ENCODE measurements around the gene APOBEC3A. TPM values are rescaled to one million over a fixed set of nuclear protein-coding genes. Genes with fewer than 3 reads are reported as not detected.

APOBEC3A gene
- total and polyA plus RNA-seq, 2 donors (not counting 1 experiment from before 2014, with no cell fraction given): 2.8 TPM; not detected in 1

DNA sequence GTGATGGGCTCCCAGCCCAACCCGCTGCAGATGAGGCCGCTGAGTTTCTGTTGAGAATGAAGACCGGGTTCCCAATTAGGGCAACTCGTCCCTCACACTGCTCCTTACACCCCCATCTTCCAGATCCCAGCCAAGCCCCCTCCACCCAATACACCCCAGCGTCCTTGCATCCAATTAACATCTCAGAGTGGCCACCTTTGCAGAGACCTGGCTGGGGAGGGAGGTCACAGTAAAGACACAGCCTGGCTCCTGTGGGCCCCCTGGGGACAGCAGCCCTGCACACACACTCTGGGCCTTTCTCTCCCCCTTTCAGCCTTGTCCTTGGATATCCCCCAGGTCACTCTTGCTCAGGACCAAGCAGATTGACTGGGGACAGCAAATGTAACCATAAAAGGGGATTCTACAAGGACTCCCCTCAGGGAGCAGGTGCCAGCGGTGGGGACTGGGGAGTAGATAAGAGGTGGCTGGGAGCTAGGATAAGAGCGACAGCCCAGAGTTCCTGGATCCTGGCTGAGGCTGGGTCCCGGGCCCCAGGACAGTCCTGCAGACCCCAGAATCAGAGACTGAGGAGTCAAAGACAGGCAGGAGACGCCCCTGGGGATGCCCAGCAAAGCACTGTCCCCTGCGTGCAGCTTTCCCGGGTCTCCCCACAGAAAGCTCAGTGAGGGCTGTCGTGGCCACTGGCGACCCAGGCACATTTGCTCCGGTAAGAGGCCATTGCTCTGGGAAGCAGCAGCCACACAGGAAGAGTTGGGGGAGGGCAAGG, 8.4 kb downstream of the APOBEC3A start:
- no peak overlapping the region for H3K27ac Mint-ChIP-seq
- ATAC-seq (ENCODE audit: low read depth): no peak

DNA sequence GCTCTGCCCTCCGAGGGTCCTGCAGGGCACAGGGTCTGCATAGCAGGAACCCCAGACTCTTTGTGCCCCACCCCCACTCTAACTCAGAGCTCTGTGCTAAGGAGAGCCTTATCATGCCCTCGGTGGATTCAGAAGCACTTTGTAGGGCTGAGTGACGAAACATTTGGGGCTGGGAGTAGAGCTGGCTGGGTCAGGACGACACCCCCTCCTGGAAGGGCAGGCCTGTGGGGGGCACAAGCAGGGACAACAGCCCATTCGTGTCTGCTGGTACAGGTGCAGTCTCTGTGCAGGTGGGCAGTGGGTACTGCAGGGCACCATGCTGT, 8.9 kb downstream of the APOBEC3A start:
- peaks cover 0 to 18% (median 0%) of the 10 kb centered on the region in 4 experiments for H3K27me3 ChIP-seq (replicated peaks in 1 of 4; ENCODE audit: control extremely low read depth in 1 of 4, control insufficient read depth in 3 of 4, insufficient read depth in 4 of 4, low read length in 3 of 4)
- ATAC-seq (ENCODE audit: low read depth): no peak
- WGBS (ENCODE audit: insufficient coverage): 78% methylated on average over 5 of the region's 5 CpGs
- no peaks in the 10 kb centered on the region for H4K20me1 ChIP-seq (ENCODE audit: control insufficient read depth, insufficient read depth, low read length, poor library complexity, severe bottlenecking)
- no peaks in the 10 kb centered on the region for H3K9me3 ChIP-seq (ENCODE audit: control extremely low read depth in 1 of 3, control insufficient read depth in 2 of 3, insufficient read depth in 1 of 3, low read length in 2 of 3)
- no peak for DNase-seq
- peaks cover 10 to 24% of the 10 kb centered on the region in 2 donors for H3K4me1 ChIP-seq (ENCODE audit: control insufficient read depth in 2 of 2, insufficient read depth in 2 of 2, low read length in 2 of 2)
- Mint-ChIP-seq H3K27ac (no peak overlapping the region), H3K9me3 (ENCODE audit: insufficient read depth) (no peaks in the 10 kb centered on the region), H3K27me3 (peaks cover 21% of the 10 kb centered on the region), H3K4me3 (no peak overlapping the region), H3K4me1 (peaks cover 19% of the 10 kb centered on the region)
- ChIA-PET CTCF (interaction anchor here (11.1 kb wide), 1 partner anchor 39 kb away, joined by 133 read pairs; no protein-coding TSS in a partner anchor), POLR2A (no interaction called here)
- TF ChIP-seq, protein P1, sequence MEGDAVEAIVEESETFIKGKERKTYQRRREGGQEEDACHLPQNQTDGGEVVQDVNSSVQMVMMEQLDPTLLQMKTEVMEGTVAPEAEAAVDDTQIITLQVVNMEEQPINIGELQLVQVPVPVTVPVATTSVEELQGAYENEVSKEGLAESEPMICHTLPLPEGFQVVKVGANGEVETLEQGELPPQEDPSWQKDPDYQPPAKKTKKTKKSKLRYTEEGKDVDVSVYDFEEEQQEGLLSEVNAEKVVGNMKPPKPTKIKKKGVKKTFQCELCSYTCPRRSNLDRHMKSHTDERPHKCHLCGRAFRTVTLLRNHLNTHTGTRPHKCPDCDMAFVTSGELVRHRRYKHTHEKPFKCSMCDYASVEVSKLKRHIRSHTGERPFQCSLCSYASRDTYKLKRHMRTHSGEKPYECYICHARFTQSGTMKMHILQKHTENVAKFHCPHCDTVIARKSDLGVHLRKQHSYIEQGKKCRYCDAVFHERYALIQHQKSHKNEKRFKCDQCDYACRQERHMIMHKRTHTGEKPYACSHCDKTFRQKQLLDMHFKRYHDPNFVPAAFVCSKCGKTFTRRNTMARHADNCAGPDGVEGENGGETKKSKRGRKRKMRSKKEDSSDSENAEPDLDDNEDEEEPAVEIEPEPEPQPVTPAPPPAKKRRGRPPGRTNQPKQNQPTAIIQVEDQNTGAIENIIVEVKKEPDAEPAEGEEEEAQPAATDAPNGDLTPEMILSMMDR (IDR thresholded peaks at IDR 0.05): no peak
- TF ChIP-seq EZH2 (IDR thresholded peaks at IDR 0.05; ENCODE audit: borderline replicate concordance, insufficient read depth, low read depth, low read length, poor library complexity, severe bottlenecking): no peak
- no peaks in the 10 kb centered on the region for H3K36me3 ChIP-seq (replicated peaks in 1 of 2; ENCODE audit: control extremely low read depth in 1 of 2, control insufficient read depth in 1 of 2, extremely low read depth in 1 of 2, insufficient read depth in 2 of 2, low read length in 1 of 2)
- H2AFZ ChIP-seq (ENCODE audit: insufficient read depth, low read depth, low read length, poor library complexity, severe bottlenecking): no peak overlapping the region
- H3K27ac ChIP-seq (ENCODE audit: low read length in 2 of 2): no peak overlapping the region
- H3K79me2 ChIP-seq (ENCODE audit: control insufficient read depth, insufficient read depth, low read length): no peaks in the 10 kb centered on the region
- H3K4me2 ChIP-seq (replicated peaks; ENCODE audit: low read depth, low read length, poor library complexity, severe bottlenecking): no peak overlapping the region
- H3K4me3 ChIP-seq (ENCODE audit: control extremely low read depth in 1 of 5, extremely low read depth in 1 of 5, insufficient read depth in 1 of 5, low read depth in 2 of 5, low read length in 4 of 5): no peak overlapping the region
- H3K9ac ChIP-seq (ENCODE audit: low read length): no peak overlapping the region
- intact Hi-C loops (cut with micrococcal nuclease): no loop called here

More for the DNA sequence above, 8.4 kb downstream of the APOBEC3A start:
- no peak overlapping the region for H3K4me3 Mint-ChIP-seq
- no peaks in the 10 kb centered on the region for H3K9me3 Mint-ChIP-seq (ENCODE audit: insufficient read depth)
- no peak for DNase-seq
- TF ChIP-seq, protein P1 (IDR thresholded peaks at IDR 0.05): no peak
- TF ChIP-seq EZH2 (IDR thresholded peaks at IDR 0.05; ENCODE audit: borderline replicate concordance, insufficient read depth, low read depth, low read length, poor library complexity, severe bottlenecking): no peak
- Histone ChIP-seq H3K27me3 (replicated peaks in 1 of 4; ENCODE audit: control extremely low read depth in 1 of 4, control insufficient read depth in 3 of 4, insufficient read depth in 4 of 4, low read length in 3 of 4) (peaks cover 0 to 13% (median 0%) of the 10 kb centered on the region in 4 experiments), H3K36me3 (replicated peaks in 1 of 2; ENCODE audit: control extremely low read depth in 1 of 2, control insufficient read depth in 1 of 2, extremely low read depth in 1 of 2, insufficient read depth in 2 of 2, low read length in 1 of 2) (no peaks in the 10 kb centered on the region), H3K4me3 (ENCODE audit: control extremely low read depth in 1 of 5, extremely low read depth in 1 of 5, insufficient read depth in 1 of 5, low read depth in 2 of 5, low read length in 4 of 5) (no peak overlapping the region), H3K4me2 (replicated peaks; ENCODE audit: low read depth, low read length, poor library complexity, severe bottlenecking) (no peak overlapping the region), H3K9me3 (ENCODE audit: control extremely low read depth in 1 of 3, control insufficient read depth in 2 of 3, insufficient read depth in 1 of 3, low read length in 2 of 3) (no peaks in the 10 kb centered on the region), H3K27ac (ENCODE audit: low read length in 2 of 2) (no peak overlapping the region), H2AFZ (ENCODE audit: insufficient read depth, low read depth, low read length, poor library complexity, severe bottlenecking) (no peak overlapping the region), H3K4me1 (ENCODE audit: control insufficient read depth in 2 of 2, insufficient read depth in 2 of 2, low read length in 2 of 2) (peaks cover 10 to 24% of the 10 kb centered on the region in 2 donors), H3K79me2 (ENCODE audit: control insufficient read depth, insufficient read depth, low read length) (no peaks in the 10 kb centered on the region), H4K20me1 (ENCODE audit: control insufficient read depth, insufficient read depth, low read length, poor library complexity, severe bottlenecking) (no peaks in the 10 kb centered on the region), H3K9ac (ENCODE audit: low read length) (no peak overlapping the region)
- peaks cover 19% of the 10 kb centered on the region for H3K4me1 Mint-ChIP-seq
- intact Hi-C loops (cut with micrococcal nuclease): no loop called here
- POLR2A ChIA-PET: no interaction called here
- CTCF ChIA-PET: interaction anchor here (11.1 kb wide), 1 partner anchor 39 kb away, joined by 133 read pairs; no protein-coding TSS in a partner anchor
- H3K27me3 Mint-ChIP-seq: peaks cover 16% of the 10 kb centered on the region
- 91% methylated on average over 14 of the region's 14 CpGs for WGBS (ENCODE audit: insufficient coverage)

All from B cell (primary cell).